Urinary bladder (tissue), 4 donors: ENCODE measurements around the gene SLC35F4. TPM values are rescaled to one million over a fixed set of nuclear protein-coding genes. Genes with fewer than 3 reads are reported as not detected.

ENCODE experiments used
- DNase-seq: peaks from one replicate; pipeline ENCODE4 v3.0.0-alpha.2; 2015; ENCODE audit errors: extremely low spot score
- H3K27ac ChIP-seq: one replicate; pipeline ENCODE4 v1.5.1; 2013; ENCODE audit warnings: low read depth, mild to moderate bottlenecking, moderate library complexity
- H3K36me3 ChIP-seq: one replicate; pipeline ENCODE4 v1.6.1; 2013; ENCODE audit warnings: mild to moderate bottlenecking, moderate library complexity; ENCODE audit not compliant: insufficient read depth
- H3K4me1 ChIP-seq: one replicate; pipeline ENCODE4 v1.6.1; 2013; ENCODE audit warnings: mild to moderate bottlenecking, moderate library complexity; ENCODE audit not compliant: insufficient read depth
- H3K4me3 ChIP-seq: one replicate; pipeline ENCODE4 v1.5.1; 2013; ENCODE audit warnings: low read depth, low read length
- WGBS: extraction: QIAGEN DNeasy Blood & Tissue Kit; methylation state at CpG from one replicate; pipeline ENCODE4 v1.1.7; 2013; 5-methylcytosine and 5-hydroxymethylcytosine counted together
- polyA plus RNA-seq: library from polyadenylated mRNA; stranded (reverse); fragments of 200-250 nt; gene quantifications from one replicate; pipeline ENCODE4 v1.2.3, GENCODE V29; 2013
- total RNA-seq: library from RNA; depleted of rRNA; stranded (reverse); fragments of >200 nt; gene quantifications from one replicate; pipeline ENCODE4 v1.2.3, GENCODE V29; 2014
- donor health status: healthy with polysubstance abuse.
- donor health status: healthy.

SLC35F4 gene
- total and polyA plus RNA-seq, 2 donors = 0.11 to 0.90 TPM

DNA sequence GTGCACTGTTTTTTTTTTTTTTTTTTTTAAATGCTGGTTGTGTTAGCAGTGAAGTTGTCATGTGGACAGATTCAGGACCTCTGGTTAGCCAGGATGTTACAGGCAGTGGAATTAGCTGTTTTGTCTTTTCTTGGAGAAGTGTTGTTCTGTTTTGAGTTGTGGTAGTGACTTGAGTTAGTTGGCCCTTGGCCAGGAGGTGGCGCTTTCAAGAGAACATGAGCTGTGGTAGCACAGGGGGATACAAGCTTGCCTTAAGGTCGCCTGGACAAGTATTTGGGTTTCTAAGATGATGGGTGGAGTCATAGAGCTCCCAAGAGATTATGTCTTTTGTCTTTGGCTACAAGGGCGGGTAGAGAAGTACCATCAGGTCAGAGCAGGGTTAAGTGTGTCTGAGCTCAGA lies 338.9 kb downstream of the SLC35F4 start:
- no peaks in the 10 kb centered on the region for H3K36me3 ChIP-seq
- H3K4me3 ChIP-seq = no peak overlapping the region
- no peak for DNase-seq
- H3K4me1 ChIP-seq = no peaks in the 10 kb centered on the region
- WGBS = 64% methylated on average over 3 of the region's 3 CpGs
- no peak overlapping the region for H3K27ac ChIP-seq

DNA sequence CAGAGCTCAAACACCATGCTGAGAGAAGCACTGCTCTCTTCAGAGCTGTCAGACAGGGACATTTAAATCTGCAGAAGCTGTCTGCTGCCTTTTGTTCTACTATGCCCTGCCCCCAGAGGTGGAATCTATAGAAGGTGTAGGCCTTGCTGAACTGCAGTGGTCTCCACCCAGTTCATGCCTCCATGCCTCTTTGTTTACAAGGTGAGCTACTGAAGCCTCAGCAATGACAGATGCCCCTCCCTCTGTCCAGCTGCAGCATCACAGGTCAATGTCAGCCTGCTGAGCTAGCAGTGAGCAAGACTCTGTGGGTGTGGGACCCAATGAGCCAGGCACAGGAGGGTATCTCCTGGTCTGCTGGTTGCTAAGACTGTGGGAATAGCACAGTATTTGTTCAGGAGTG lies 346.8 kb downstream of the SLC35F4 start:
- H3K4me3 ChIP-seq = no peak overlapping the region
- no peak overlapping the region for H3K27ac ChIP-seq
- no peaks in the 10 kb centered on the region for H3K36me3 ChIP-seq
- DNase-seq = no peak
- no peaks in the 10 kb centered on the region for H3K4me1 ChIP-seq
